Measurements from ENCODE around the gene TEPSIN. TPM values are rescaled to one million over a fixed set of nuclear protein-coding genes. Genes with fewer than 3 reads are reported as not detected.

TEPSIN gene
- total RNA-seq, 4 donors from 2014 or later: 15.5 to 32.9 (median 24.3) TPM

- intact Hi-C loops (cut with DNase I; ENCODE audit: low total_unique reads): no loop called here
- Histone ChIP-seq H3K27ac (no peak overlapping the region), H3K4me1 (peaks cover 21 to 26% of the 10 kb centered on the region in 2 donors), H3K4me3 (no peak overlapping the region), H3K36me3 (peaks cover 0 to 24% of the 10 kb centered on the region in 2 donors), H3K9me3 (no peaks in the 10 kb centered on the region), H3K27me3 (no peaks in the 10 kb centered on the region)
- no peak for TF ChIP-seq POLR2A (IDR thresholded peaks at IDR 0.05)
- no peak for TF ChIP-seq CTCF (IDR thresholded peaks at IDR 0.05 in 4 of 5, conservative IDR thresholded peaks at IDR 0.05 in 1 of 5)
- ATAC-seq (no peak), DNase-seq (no peak)
- in situ Hi-C loops (cut with MboI; ENCODE audit: low sequenced_read_pairs in 4 of 4): loop anchor here in 1 of 4 donors (25.0 kb wide), 1 partner anchor 99 kb away; no protein-coding TSS in a partner anchor
These were observed 2.1 kb downstream of the TEPSIN start for GRCh38 chr17:81236784-81237183.

GRCh38 chr17:81235822-81236740 lies 2.8 kb downstream of the TEPSIN start:
- no peak for TF ChIP-seq POLR2A (IDR thresholded peaks at IDR 0.05)
- TF ChIP-seq CTCF (IDR thresholded peaks at IDR 0.05 in 4 of 5, conservative IDR thresholded peaks at IDR 0.05 in 1 of 5): no peak
- Histone ChIP-seq H3K36me3 (peaks cover 0 to 31% of the 10 kb centered on the region in 2 donors), H3K4me1 (peaks cover 21 to 26% of the 10 kb centered on the region in 2 donors), H3K4me3 (no peak overlapping the region), H3K27ac (no peak overlapping the region), H3K9me3 (no peaks in the 10 kb centered on the region), H3K27me3 (no peaks in the 10 kb centered on the region)
- DNase-seq (no peak), ATAC-seq (no peak)
- intact Hi-C loops (cut with DNase I; ENCODE audit: low total_unique reads): no loop called here
- in situ Hi-C loops (cut with MboI; ENCODE audit: low sequenced_read_pairs in 4 of 4): loop anchor here in 1 of 4 donors (25.0 kb wide), 1 partner anchor 99 kb away; no protein-coding TSS in a partner anchor

- in situ Hi-C loops (cut with MboI; ENCODE audit: low sequenced_read_pairs in 4 of 4): loop anchor here in 1 of 4 donors (25.0 kb wide), 1 partner anchor 98 kb away; no protein-coding TSS in a partner anchor
- ATAC-seq (no peak), DNase-seq (no peak)
- Histone ChIP-seq H3K9me3 (no peaks in the 10 kb centered on the region), H3K4me1 (peaks cover 15 to 18% of the 10 kb centered on the region in 2 donors), H3K36me3 (peaks cover 0 to 40% of the 10 kb centered on the region in 2 donors), H3K4me3 (no peak overlapping the region), H3K27ac (no peak overlapping the region), H3K27me3 (no peaks in the 10 kb centered on the region)
- no peak for TF ChIP-seq CTCF (IDR thresholded peaks at IDR 0.05 in 4 of 5, conservative IDR thresholded peaks at IDR 0.05 in 1 of 5)
- no peak for TF ChIP-seq POLR2A (IDR thresholded peaks at IDR 0.05)
- intact Hi-C loops (cut with DNase I; ENCODE audit: low total_unique reads): no loop called here
These were observed 3.7 kb downstream of the TEPSIN start for GRCh38 chr17:81234940-81235821.

- intact Hi-C loops (cut with DNase I; ENCODE audit: low total_unique reads) (no loop called here), in situ Hi-C loops (cut with MboI; ENCODE audit: low sequenced_read_pairs in 4 of 4) (loop anchor here in 1 of 4 donors (25.0 kb wide), 1 partner anchor 97 kb away; no protein-coding TSS in a partner anchor)
- Histone ChIP-seq H3K27me3 (no peaks in the 10 kb centered on the region), H3K9me3 (no peaks in the 10 kb centered on the region), H3K36me3 (peaks cover 0 to 47% of the 10 kb centered on the region in 2 donors), H3K27ac (no peak overlapping the region), H3K4me3 (no peak overlapping the region), H3K4me1 (peaks cover 10 to 12% of the 10 kb centered on the region in 2 donors)
- ATAC-seq (no peak), DNase-seq (no peak)
- TF ChIP-seq POLR2A (IDR thresholded peaks at IDR 0.05) (no peak), CTCF (IDR thresholded peaks at IDR 0.05 in 4 of 5, conservative IDR thresholded peaks at IDR 0.05 in 1 of 5) (no peak)
These were observed 4.4 kb downstream of the TEPSIN start for GRCh38 chr17:81234506-81234855.
